Keratinocyte (primary cell): ENCODE measurements around the gene SDC3. TPM values are rescaled to one million over a fixed set of nuclear protein-coding genes. Genes with fewer than 3 reads are reported as not detected.

Experiments used
- DNase-seq: peaks from one replicate; pipeline ENCODE4 v3.0.0-alpha.2; 2011; ENCODE audit warnings: low read depth, missing footprints, low spot score
- FAIRE-seq: peaks from 2 replicates; lab custom pipeline; 2011; peaks lifted over from hg19 to GRCh38; lab: Jason Lieb, UNC
- H2AFZ ChIP-seq: 2 replicates; pipeline ENCODE4 v1.6.0; 2012; ENCODE audit warnings: low read length, control low read depth, inconsistent platforms; ENCODE audit not compliant: control insufficient read depth
- H3K27ac ChIP-seq: 2 replicates; pipeline ENCODE4 v1.5.1; 2011; ENCODE audit warnings: low read length; ENCODE audit not compliant: control insufficient read depth, insufficient read depth
- H3K27me3 ChIP-seq: 3 replicates; pipeline ENCODE4 v1.6.0; 2011; ENCODE audit warnings: low read length; ENCODE audit not compliant: control insufficient read depth, insufficient read depth; ENCODE audit errors: extremely low read depth
- H3K36me3 ChIP-seq, 2 experiments: 2 replicates in 1 of 2; 3 replicates in 1 of 2; pipeline ENCODE4 v1.5.1; 2011; ENCODE audit warnings: low read length in 2 of 2, mild to moderate bottlenecking in 1 of 2; ENCODE audit not compliant: control insufficient read depth in 2 of 2, insufficient read depth in 2 of 2; ENCODE audit errors: extremely low read depth in 1 of 2
- H3K4me1 ChIP-seq: 3 replicates; pipeline ENCODE4 v1.5.1; 2011; ENCODE audit warnings: low read length; ENCODE audit not compliant: control insufficient read depth, insufficient read depth; ENCODE audit errors: extremely low read depth
- H3K4me2 ChIP-seq: 3 replicates; pipeline ENCODE4 v1.6.0; 2011; ENCODE audit warnings: low read depth, low read length; ENCODE audit not compliant: control insufficient read depth, insufficient read depth; ENCODE audit errors: extremely low read depth
- H3K4me3 ChIP-seq, 3 experiments: fragments of 200-600 bp in 1 of 3; sonication (generic) in 1 of 3; 2 replicates in 2 of 3; 3 replicates in 1 of 3; pipeline ENCODE4 v1.5.1; 2011 to 2016; ENCODE audit warnings: low read length in 3 of 3, mild to moderate bottlenecking in 3 of 3, control low read depth in 2 of 3, inconsistent platforms in 1 of 3, low read depth in 1 of 3, mixed read lengths in 1 of 3, mixed run types in 1 of 3, moderate library complexity in 1 of 3; ENCODE audit not compliant: control insufficient read depth in 2 of 3, insufficient read depth in 2 of 3; ENCODE audit errors: extremely low read depth in 1 of 3
- H3K79me2 ChIP-seq: 2 replicates; pipeline ENCODE4 v1.6.0; 2012; ENCODE audit warnings: low read length; ENCODE audit not compliant: control insufficient read depth, insufficient read depth
- H3K9ac ChIP-seq: 3 replicates; pipeline ENCODE4 v1.6.0; 2011; ENCODE audit warnings: low read length; ENCODE audit not compliant: control insufficient read depth, insufficient read depth; ENCODE audit errors: extremely low read depth
- H3K9me1 ChIP-seq: 3 replicates; pipeline ENCODE4 v1.6.0; 2011; ENCODE audit warnings: low read length; ENCODE audit not compliant: control insufficient read depth, insufficient read depth; ENCODE audit errors: extremely low read depth
- H3K9me3 ChIP-seq: 2 replicates; pipeline ENCODE4 v1.5.1; 2012; ENCODE audit warnings: low read depth, low read length; ENCODE audit not compliant: control insufficient read depth
- H4K20me1 ChIP-seq: 3 replicates; pipeline ENCODE4 v1.6.0; 2011; ENCODE audit warnings: low read length; ENCODE audit not compliant: control insufficient read depth, insufficient read depth; ENCODE audit errors: extremely low read depth
- EZH2 ChIP-seq: IDR thresholded peaks from one replicate; pipeline ENCODE4 v1.6.1; 2012; ENCODE audit warnings: inconsistent platforms, mild to moderate bottlenecking, low read length, moderate library complexity
- dilution Hi-C: fragments of 300-500 bp; cut with MboI; formaldehyde crosslinking; loops from one replicate; pipeline ENCODE4 v1.7.0; 2020; ENCODE audit warnings: low sequenced_read_pairs; ENCODE audit not compliant: extremely low pct_ligation_motif_present
- polyA plus RNA-seq, 5 experiments: library from polyadenylated mRNA; depleted of rRNA in 3 of 5; stranded (reverse) in 3 of 5; stranded (forward) in 1 of 5; unstranded in 1 of 5; fragments of >200 nt; gene quantifications; 1 replicate in 1 of 5; 2 replicates in 3 of 5; 3 replicates in 1 of 5; pipeline versions ENCODE4 v1.2.1 to v1.2.3, GENCODE V29; 2011 to 2012; ENCODE audit warnings: missing spikeins in 2 of 5, low read depth in 1 of 5, low replicate concordance in 1 of 5
- TF ChIP-seq, protein P1 (sequence below), 3 experiments: IDR thresholded peaks in 1 of 3; conservative IDR thresholded peaks in 1 of 3; optimal IDR thresholded peaks in 1 of 3; 2 replicates in 2 of 3; 3 replicates in 1 of 3; pipeline versions ENCODE3 to v1.5.1; 2011; ENCODE audit warnings: low read length in 3 of 3, mild to moderate bottlenecking in 3 of 3, moderate library complexity in 2 of 3, control low read depth in 1 of 3, inconsistent platforms in 1 of 3; ENCODE audit not compliant: insufficient read depth in 2 of 3; ENCODE audit errors: extremely low read depth in 1 of 3

The SDC3 gene
- polyA plus RNA-seq, 1 donor (not counting 4 experiments of a cell fraction or from before 2014, with no cell fraction given) = 8.8 TPM

DNA sequence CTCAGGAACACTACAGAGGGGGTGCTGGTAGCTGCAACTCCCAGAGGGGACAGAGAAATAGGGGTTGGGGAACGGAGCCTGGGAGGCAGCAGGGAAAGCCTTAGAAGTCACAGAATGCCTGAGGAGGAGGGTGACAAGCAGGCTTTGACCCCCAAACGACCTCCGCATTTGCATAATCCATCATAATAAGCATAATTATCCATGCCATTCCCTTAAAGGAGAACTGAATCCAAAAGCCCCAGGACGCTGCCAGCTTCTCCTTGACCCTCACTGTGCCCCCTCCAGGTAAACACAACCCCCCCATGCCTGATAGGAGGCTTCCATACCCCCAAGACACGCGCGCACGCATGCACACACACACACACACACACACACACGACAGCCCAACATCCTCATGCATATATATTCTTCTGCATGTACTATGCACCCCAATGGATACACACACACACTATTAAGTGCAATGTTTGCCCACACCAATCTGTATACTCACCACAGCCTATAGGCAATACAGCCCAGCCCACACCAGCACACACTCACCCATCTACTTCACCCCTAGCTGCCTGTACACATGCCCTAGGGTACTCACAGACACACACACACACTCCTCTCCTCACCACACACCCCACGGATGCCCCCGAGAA, 27.8 kb downstream of the SDC3 start:
- Histone ChIP-seq H3K9me1 (no peaks in the 10 kb centered on the region), H3K27ac (no peak overlapping the region), H3K79me2 (no peaks in the 10 kb centered on the region), H3K4me1 (peaks cover 22% of the 10 kb centered on the region), H3K9me3 (no peaks in the 10 kb centered on the region), H4K20me1 (no peaks in the 10 kb centered on the region), H2AFZ (no peak overlapping the region), H3K4me2 (no peak overlapping the region), H3K36me3 (no peaks in the 10 kb centered on the region), H3K4me3 (no peak overlapping the region), H3K27me3 (no peaks in the 10 kb centered on the region), H3K9ac (no peak overlapping the region)
- DNase-seq = no peak
- TF ChIP-seq EZH2 = no peak
- TF ChIP-seq, protein P1, sequence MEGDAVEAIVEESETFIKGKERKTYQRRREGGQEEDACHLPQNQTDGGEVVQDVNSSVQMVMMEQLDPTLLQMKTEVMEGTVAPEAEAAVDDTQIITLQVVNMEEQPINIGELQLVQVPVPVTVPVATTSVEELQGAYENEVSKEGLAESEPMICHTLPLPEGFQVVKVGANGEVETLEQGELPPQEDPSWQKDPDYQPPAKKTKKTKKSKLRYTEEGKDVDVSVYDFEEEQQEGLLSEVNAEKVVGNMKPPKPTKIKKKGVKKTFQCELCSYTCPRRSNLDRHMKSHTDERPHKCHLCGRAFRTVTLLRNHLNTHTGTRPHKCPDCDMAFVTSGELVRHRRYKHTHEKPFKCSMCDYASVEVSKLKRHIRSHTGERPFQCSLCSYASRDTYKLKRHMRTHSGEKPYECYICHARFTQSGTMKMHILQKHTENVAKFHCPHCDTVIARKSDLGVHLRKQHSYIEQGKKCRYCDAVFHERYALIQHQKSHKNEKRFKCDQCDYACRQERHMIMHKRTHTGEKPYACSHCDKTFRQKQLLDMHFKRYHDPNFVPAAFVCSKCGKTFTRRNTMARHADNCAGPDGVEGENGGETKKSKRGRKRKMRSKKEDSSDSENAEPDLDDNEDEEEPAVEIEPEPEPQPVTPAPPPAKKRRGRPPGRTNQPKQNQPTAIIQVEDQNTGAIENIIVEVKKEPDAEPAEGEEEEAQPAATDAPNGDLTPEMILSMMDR (optimal IDR thresholded peaks at IDR 0.05 in 1 of 3, IDR thresholded peaks at IDR 0.05 in 1 of 3, conservative IDR thresholded peaks at IDR 0.05 in 1 of 3; ENCODE audit: extremely low read depth in 1 of 3, insufficient read depth in 2 of 3, low read length in 3 of 3) = no peak
- dilution Hi-C loops = no loop called here
- FAIRE-seq = no peak

DNA sequence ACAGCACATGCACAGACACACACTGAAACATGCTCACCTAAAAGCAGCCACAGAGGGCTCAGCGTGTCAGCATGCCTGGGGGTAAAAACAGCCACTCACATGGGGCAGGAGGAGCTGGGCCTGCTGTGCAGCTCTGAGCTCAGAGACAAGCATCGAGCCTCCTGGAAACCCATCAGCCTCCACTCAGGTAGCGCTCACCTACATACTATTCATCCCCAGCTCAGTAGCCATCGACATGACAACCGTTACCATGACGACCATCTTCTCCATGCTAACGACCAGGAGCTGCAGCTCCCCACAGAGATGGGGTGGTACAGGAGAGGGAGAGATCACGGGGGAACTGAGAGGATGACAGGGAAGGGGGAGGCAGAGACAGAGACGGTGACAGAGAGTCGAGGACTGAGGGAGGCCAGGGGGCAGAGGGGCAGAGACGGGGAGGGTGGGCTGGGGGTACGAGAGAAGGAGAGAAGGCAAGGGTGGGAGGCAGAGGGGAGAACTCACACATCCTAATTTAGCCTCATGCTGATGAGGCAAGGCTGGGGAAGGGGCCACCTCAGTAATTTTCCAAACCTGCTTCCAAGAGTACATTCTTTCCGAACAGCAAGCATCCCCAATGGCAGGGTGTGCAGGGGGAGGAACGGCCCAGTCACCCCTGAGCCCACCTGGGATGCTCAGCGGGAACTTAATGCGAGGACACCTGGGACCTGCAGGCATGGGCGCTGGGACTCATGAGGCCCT, 28.4 kb downstream of the SDC3 start:
- Histone ChIP-seq H3K4me3 (no peak overlapping the region), H3K27ac (no peak overlapping the region), H3K36me3 (peaks cover 0 to 2% of the 10 kb centered on the region in 2 experiments), H3K27me3 (no peaks in the 10 kb centered on the region), H3K9ac (no peak overlapping the region), H3K4me2 (no peak overlapping the region), H3K4me1 (peaks cover 22% of the 10 kb centered on the region), H2AFZ (no peak overlapping the region), H3K9me1 (no peaks in the 10 kb centered on the region), H3K9me3 (no peaks in the 10 kb centered on the region), H4K20me1 (no peaks in the 10 kb centered on the region), H3K79me2 (no peaks in the 10 kb centered on the region)
- FAIRE-seq (peak; percentile 5), DNase-seq (no peak)
- dilution Hi-C loops = no loop called here
- TF ChIP-seq, protein P1 (optimal IDR thresholded peaks at IDR 0.05 in 1 of 3, IDR thresholded peaks at IDR 0.05 in 1 of 3, conservative IDR thresholded peaks at IDR 0.05 in 1 of 3; ENCODE audit: extremely low read depth in 1 of 3, insufficient read depth in 2 of 3, low read length in 3 of 3) = no peak
- no peak for TF ChIP-seq EZH2
